Raji (cell line): ENCODE results near the gene NTRK3.

Source experiments
- POLR2A ChIP-seq: IDR thresholded peaks from 2 replicates; pipeline ENCODE4 v1.6.1; 2011; ENCODE audit warnings: low read depth, low read length, control low read depth; ENCODE audit not compliant: insufficient read depth

The NTRK3 gene

DNA sequence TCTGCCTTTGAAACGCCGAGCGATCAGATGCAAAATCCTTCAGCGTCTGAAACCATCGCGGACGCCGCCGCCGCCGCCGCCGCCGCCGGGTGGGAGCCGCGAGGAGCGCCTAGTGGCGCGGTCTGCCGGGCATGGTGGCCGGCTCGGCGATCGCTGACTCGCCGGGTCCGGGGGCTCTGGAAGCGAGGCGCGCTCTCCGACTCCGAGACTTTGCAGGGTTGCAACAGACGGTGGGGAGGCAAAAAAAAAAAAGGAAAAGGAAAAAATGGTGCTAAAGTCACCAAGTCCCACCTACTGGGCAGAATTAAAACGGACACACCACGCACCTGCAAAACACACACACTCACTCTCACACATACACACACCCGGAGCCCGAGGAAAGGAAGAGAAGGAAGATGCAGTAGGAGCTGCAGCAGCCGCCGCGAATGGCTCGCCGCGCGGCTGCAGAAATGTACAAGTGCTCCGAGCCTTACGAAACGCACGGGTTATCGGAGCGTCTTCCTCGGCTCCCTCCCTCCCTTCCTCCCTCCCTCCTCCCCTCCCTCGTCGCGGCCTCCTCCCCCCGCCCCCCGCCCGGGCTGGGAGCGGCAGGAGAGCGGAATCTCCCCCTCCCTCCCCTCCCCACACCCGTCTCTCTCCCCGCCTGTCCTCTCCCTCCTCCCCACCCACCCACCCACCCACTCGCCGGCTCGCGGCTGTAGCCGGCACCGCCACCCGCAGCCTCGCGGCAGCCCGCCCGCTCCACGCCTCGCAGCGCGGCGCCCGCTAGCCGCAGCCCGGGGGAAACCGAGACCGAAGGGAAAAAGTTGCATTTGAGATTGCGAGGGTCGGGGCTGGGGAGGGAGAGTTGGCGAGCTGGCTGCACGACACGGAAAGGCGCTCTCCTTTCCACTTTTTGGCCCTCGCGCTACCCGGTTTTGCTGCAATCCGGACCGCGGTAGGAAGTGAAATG lies at the start of gene NTRK3:
Gene NTRK3, minus strand, starts transcription at position 461 of the 952 bp plus-strand sequence. CDS start 586 bp downstream, outside the sequence.
- TF ChIP-seq POLR2A = no peak

DNA sequence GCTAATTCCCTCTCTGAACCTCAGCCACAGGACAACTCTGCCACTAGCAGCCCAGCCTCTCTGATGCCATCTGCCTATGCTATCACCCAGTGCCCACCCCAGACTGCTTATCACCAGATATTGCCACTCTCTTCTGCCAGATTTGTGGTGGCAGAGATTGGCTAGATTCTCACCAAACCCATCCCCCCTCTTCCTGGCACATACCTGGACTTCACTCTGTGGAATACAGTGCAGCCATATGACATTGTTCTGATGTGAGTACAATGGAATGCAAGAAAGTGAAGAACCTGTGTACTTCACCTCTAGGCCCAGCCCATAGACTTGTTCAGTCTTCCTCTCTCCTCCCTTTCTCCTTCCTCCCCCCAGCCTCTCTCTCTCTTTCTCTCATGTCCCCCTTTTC lies 46.9 kb upstream of the NTRK3 start:
- TF ChIP-seq POLR2A = no peak

DNA sequence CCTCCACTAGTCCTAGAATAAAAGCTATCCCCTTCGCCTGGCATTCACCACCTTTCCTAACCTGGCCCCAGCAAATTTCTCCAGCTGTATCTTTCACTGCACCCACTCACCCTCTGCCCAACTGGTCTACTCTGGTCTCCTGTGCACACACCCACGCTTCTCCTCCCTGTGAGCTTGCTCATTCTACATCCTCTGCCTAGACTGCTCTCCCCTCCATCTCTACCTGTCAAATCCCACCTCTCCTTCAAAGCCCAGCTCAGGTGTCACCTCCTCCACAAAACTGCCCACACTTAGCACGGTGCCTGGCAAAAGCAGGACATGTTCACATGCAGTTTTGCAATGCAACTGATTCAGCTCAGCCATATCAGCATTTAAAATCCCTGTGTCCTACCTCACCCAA lies 45.8 kb upstream of the NTRK3 start:
- no peak for TF ChIP-seq POLR2A

DNA sequence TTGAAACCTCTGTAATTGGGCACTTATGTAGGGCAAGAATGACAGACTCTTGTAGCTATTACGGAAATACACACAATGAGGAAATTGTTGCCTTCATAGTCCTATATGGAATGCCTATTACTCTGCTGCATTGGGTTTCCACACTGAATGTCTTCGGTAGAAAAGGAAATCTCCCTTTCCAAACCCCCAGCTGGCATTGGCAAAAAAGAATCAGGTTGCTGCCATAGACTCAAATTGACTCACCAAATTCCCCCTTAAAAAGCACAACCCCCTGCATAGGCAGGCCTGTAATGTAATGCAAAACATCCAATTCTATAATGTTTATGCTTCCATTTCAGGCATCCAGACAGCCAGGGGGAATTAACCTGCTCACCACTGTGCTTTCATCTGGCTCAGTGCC lies 44.8 kb upstream of the NTRK3 start:
- TF ChIP-seq POLR2A = no peak

DNA sequence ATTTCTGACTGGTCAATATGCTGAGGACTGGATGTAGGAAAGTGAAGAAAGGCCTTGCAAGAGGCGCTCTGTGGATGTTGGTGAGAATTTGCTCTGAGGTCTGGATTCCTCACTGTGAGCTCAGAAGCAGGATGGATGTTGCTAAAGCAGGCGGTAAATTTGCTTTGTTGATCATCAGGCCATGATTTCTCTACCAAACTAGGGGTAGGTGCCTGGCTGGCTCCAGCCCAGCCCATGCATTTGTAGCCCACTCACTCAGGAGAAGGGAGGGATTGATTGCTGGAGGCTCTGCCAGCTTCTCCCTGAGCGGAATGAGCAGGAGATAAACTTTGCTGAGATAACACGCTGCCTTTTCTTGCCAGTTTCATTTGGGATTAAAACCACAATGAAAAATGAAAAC lies 44.3 kb upstream of the NTRK3 start:
- no peak for TF ChIP-seq POLR2A

DNA sequence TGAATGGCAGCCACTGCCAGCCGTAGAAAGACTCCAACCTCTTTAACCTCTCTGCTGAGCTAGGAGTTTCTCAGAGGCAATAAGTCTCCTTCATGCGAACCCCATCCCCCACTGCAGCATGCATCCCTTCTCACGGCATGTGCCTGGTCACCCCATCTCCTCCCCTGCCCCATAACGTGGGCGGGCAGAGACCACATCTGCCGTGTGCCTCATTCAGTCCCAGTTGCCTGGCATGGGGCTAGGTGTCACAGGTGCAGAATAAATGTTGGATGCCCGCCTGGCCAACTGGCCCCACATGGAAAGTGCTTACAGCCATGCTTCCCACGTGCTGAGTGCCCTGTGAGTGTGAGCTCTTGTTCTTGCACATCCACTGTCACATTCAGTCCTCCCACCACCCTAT lies 43.5 kb upstream of the NTRK3 start:
- TF ChIP-seq POLR2A = no peak

DNA sequence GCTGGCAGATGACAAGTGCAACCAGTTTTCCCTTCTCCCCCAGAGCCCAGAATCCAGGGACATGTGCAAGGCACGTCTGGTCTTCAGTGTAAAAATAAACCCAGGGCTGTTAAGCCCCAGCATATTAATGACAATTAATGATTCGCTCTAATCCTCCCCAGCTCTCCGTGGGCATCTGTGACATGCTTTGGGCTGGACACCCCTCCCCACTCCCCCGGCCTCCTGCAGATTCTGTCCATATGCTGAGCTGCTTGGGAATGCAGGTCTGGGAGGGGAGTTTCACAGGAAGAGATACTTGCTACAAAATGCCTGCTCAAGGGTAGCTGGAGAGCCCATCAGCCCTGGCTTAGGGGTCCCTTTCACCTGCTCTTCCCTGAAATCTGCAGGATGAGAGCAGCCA lies 43.0 kb upstream of the NTRK3 start:
- no peak for TF ChIP-seq POLR2A

DNA sequence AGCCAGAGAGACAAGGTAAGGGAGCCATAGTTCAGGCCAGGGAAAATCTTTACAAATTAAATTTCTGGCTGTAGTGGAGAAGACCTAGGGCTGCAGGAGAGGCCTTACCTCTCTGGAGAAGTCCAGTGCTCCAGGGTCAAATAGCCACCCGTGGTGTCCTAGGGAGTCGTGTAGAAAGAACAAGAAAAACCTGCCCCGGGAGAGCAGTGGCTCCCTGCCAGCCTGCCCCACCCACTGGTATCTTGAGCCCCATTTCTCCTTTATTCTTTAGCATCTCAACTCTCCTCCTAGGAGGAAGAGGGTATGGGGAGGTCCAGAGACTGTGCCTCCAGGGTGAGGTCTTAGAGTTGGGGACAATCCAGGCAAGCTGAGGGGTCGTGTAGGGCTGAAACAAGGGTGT lies 32.1 kb upstream of the NTRK3 start:
- no peak for TF ChIP-seq POLR2A

DNA sequence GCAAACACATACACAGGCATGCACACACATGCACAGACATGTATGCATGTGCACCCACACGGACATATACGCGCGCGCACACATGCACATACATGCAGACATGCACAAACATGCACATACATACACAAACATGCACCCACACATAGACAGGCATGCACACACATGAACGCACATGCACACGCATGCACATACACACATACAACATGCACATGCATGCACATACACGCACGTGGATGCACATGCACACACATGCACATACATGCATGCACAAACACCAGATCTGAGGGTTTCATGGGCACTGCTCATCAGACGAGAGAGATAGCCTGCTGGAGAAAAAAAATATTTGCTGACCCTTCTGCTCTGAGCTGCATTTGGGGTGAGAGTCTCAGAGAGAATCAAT lies 31.7 kb upstream of the NTRK3 start:
- TF ChIP-seq POLR2A = no peak

DNA sequence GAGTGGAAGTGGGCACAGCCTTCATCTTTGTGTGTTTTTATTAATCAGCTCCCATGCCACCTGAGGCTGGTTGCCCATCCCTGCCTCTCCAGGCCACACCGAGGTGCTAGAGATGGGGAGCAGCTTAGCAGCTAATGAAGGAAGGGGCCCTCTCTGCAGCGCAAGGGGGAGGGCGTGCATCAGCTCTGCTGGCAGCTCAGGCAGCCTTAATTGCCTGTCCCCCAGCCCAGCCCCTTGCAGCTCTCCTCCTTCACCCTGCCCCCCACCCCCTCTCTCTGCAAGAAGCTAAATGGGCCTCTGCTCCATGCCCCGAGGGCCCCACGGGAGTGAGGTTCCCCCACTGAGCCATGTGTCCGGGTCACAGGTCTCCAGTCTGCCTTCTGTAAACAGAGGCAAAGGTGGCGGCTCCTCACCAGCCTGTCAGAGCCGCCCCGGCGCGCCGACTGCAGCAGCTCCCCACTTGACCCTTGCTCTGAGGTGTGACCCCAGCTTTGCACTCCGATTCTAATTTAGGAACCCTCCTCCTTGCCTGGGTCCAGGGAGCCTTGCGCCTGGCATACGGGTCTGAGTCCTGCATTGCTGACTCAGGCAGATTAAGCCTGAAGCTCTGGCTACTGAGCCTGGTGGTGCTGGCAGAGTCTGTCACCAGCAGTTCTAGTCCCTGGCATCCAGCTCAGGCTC lies 27.9 kb upstream of the NTRK3 start:
- TF ChIP-seq POLR2A = no peak

DNA sequence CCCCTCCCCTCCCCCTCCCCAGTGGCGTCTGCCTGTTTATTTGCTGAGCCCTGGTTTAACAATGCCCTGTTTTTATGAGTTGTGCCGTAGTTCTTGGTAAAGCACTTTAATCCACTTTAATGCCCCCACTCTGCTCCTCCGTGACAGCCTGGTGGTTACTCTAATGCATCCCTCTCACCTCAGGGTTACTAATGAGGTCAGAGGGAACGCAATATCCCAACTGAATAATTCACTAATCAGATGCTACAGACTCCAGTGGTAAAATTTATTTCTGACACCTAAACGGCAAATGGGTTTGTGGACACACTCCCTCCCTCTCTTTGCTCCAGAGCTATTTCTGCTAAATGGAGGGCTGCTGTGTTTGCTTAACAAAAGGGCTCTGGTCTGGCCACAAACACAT lies 26.1 kb upstream of the NTRK3 start:
- TF ChIP-seq POLR2A = no peak

DNA sequence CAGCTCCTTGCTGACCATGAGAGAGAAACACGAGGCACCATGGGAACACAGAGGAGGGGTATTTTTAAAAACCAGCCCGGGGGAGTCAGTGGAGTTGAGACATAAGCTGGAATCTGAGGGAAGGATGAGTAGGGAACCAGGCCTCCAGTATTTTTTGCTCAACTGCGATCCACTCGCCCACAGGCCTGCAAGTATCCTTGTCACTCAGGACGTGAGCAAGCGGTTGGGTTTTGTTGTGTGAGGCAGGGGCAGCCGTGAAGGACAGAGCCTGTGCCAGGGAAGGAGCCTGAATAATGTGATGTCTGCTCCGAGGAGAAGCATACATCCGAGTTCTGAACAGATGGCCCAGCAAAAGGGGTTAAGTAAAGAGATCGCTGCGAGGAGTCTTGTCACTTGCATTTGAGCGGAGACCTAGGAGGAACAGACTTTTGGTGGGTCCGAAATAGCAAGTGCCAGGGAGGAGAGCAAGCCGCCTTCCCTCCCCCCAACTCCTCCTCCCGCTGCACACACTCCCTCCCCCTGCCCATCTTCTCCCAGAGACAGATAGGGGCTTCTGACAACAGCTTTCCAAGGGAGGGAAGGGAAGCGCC lies 20.4 kb upstream of the NTRK3 start:
- TF ChIP-seq POLR2A = no peak

DNA sequence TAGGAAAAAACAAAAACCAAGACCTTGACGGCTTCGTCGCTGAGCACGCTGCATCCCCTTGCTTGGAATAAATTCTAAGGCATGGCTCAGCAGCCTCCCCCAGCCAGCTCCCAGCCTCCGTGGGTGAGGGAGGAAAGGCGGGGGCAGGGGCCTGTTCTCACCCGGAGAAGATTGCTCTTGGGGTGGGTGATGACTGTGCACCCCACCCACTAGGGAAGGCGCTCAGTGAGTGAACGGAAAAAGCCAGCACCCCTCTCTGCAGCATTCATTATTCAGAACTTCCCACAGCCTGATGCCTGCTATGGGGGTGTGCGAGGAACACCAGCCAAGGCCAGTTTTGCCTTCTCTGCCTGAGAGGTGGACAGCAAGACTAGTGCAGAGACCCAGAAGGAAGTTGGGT lies 19.3 kb upstream of the NTRK3 start:
- TF ChIP-seq POLR2A = no peak

DNA sequence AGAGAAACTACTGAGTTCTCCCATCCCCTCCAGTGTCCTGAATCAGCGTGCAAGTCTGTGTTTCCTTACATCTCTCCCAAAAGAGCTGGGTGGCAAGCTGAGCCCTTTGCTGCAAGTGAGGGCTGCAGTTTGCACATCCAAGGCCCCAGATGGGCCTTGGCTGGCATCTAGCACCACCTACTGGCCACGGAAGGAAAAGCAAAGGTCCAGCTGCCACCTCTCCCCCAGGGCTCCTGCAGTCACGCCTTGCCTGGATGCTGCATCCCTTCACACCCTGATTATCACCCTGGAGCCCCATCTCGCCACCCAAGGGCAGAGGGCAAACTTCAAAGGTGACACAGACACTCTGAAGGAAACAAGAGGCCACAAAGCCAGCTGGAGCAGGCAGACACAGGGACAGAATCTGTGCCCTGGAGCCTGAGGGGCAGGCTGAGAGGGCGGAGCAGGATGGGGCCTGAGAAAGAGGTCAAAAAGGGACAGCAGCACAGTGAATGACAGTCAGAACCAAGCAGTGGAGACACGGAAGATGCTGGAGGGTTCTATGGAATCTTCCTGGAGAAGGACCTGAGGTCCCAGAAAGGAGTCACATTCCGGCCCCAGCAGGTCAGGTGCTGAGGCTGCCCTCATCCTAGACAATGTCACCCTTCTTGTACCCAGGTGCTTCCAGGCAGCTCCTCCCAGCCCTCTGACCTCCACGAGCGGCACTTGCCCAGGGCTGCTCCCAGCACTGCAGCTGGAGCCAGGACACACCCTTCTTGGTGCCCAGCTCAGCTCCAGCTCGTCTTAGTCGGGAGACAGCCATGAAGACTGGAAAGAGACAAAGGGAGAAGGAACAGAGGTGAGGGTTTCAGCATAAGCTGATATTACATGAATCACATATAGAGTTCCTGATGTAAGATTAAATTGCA lies 18.3 kb upstream of the NTRK3 start:
- no peak for TF ChIP-seq POLR2A

DNA sequence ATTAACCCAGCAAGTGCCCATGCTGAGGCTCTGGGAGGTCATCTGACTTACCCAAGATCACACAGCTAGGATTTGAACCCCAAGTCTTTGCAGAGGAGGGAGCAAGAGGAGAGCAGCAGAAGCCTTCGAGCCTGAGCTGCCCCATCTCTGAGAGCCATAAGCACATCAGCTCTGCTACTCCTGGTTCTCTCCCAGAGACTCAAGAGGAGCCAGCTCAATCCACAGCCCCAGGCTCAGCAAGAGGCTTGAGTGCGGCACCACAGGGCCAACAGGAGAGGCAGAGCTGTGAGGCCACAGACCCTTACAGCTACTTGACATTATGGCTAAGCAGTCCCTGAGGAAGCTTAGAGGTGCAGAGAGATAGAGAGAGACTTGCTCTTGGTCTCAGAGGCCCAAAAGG lies 15.9 kb upstream of the NTRK3 start:
- no peak for TF ChIP-seq POLR2A
